Activated CD4-positive, alpha-beta T cell treated with anti-CD3 and anti-CD28 coated beads, Interleukin-2, amount 50 U/mL, for 24 hours (primary cell): Measurements from ENCODE around the gene WBP2NL.
A peak's percentile ranks its signal among the peaks of the same experiment; 100 is the strongest.
"Not testable (repeated sequence)": the region's sequence is repeated elsewhere in the genome, so short reads cannot be mapped to it uniquely, and the experiment has no call there.

ENCODE experiments used
- DNase-seq, 2 donors: peaks; one replicate each; pipeline ENCODE4 v3.0.0-alpha.2; 2020; ENCODE audit warnings: low read depth in 1 of 2, low spot score in 1 of 2

Gene WBP2NL

DNA sequence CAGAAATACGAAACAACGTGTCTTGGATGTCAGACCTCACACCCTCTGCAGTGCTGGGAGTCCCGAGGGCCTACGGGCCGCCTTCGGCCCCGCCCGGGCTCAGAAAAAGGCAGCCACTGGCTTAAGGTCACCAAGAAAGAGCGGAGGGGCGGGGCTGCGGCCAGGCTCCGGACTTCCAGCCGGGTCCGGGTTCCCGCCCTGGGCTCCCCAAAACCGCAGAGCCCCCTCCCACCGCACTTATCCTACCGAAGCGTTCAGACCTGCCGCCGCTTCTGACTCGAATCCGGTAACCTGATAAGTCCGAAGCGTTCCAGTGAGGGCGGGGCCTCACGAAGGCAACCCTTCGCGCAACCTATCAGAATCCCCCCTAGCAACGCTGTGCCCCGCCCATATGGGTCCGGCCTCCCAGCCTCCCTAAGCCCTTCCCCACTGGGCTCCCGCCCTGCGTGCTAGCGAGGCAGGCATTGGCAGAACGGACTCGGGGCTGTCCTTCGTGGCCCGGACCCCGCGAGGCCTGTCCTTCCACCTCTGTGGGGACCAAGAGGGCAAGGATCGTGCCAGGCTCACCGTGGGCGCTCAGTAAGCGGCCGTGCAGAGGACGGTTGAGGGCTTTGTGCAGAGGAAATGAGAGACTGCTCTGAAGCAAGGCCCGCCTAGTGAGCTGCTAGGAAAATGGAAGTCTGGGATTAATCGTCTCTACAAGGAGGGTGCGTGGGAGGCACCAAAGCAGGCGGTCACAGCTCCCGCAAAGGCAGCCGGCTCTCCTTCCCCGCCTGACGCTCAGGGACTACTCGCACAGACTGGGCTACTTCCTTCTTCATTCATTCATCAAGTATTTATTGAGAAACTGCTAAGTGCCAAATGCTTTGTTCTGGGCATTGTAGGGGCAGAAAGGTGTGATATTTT lies 72.2 kb downstream of the WBP2NL start, which contains the start of gene NAGA:
Gene NAGA, minus strand, starts transcription at position 296 of the 906 bp plus-strand sequence. CDS start 515 bp downstream, outside the sequence.
- peak; percentile 80 to 90 for DNase-seq

DNA sequence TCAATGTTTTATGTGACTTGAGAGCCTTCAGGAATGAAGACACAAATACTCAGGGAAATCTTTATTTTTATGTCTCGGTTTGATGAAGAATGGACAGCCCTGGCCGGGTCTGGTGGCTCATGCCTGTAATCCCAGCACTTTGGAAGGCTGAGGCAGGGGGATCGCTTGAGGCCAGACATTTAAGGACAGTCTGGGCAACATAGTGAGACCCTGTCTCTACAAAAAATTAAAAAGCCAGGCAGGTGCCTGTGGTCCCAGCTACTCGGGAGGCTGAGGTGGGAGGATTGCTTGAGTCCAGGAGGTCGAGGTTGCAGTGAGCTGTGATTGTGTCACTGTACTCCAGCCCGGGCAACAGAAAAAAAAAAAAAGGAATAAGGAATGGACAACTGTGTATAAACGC lies 72.9 kb downstream of the WBP2NL start:
- not testable (repeated sequence) for DNase-seq

DNA sequence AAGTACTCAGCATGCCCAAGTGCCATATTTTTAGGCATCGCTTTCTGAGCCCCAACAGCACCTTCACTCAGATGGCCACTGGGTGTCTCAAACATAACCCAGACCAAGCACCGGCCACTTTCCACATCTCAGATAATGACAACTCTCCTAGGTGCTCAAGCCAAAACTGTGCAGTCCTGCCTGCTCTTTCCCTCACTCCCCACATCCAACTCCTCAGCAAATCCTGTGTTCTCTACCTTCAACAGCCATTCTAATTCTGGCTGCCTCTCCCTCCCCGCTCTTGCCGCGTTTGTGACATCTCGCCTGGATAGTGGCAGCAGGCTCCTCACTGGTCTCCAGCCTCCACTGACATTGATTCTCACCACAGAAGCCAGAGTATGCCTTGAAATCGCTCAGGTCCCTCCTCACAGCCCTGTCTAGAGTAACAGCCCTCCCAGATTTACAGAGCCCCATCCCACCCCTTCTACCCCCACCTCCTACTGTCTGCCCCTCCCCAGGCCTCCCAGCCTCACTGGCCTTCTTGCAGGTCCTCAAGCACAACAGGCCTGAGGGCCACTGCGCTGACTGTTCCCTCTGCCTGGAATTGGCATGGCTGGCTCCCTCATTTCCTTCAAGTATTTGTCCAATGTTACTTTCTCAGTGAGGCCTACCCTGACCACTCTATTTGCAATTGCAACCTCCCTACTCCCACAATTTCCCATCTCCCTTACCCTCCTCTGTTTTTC lies 74.2 kb downstream of the WBP2NL start:
- no peak for DNase-seq

DNA sequence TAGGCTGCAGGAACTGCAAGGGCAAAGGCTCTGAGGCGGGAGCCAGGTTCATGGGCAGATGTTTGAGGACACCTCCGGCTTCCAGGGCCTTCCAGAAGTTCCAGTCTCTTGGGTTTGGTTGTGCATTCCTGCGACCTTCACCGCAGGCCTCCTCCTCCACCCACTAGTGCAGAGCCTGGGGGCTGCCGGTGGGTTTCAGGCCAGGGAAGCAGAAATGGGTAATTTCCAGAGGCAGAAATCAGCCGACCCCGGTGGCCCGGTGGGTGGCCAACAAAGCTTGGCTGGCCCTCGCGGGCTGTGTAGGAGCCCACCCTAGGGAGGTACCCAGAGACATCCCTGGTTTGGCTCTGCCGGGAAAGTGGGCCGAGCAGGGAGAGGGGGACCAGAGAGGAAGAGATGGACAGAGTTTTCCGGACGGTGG lies 75.0 kb downstream of the WBP2NL start:
- no peak for DNase-seq

DNA sequence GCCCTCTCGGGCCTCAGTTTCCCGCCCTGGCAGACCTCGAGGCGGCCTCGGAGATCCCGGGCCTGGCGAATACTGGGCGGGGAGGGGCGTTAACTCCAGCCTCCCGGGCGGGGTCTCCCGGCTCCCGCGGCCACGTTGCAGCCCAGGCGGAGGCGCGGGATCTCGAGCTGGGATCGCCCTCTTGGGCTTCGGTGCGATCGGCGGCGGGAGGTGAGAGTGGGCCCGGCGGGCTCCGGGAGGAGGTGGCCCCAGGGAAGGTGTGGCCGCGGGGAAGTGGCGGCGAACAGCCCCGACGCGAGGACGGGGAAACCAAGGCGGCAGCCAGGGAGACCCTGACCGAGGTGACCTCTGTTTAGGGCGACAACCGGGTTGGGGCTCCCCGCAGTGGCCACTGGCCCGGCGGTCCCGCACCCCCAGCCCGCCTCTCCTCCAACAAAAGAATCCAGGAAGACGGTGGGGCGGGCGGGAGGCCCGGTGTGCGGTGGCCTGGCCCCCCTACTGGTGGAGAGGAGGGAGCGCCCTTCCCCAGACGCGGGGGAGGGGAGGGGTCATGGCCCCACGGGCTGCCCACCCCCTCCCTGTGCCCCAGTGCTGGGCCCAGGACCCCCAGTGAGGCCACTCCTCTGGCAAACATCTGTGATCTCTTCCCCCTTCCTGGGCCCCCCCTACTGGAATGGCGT lies 75.7 kb downstream of the WBP2NL start, which contains the start of gene PHETA2:
Gene PHETA2, plus strand, starts transcription at position 117 of the 680 bp plus-strand sequence. CDS start 3,046 bp downstream, outside the sequence.
- DNase-seq: peak in 1 of 2 donors; percentile 28

DNA sequence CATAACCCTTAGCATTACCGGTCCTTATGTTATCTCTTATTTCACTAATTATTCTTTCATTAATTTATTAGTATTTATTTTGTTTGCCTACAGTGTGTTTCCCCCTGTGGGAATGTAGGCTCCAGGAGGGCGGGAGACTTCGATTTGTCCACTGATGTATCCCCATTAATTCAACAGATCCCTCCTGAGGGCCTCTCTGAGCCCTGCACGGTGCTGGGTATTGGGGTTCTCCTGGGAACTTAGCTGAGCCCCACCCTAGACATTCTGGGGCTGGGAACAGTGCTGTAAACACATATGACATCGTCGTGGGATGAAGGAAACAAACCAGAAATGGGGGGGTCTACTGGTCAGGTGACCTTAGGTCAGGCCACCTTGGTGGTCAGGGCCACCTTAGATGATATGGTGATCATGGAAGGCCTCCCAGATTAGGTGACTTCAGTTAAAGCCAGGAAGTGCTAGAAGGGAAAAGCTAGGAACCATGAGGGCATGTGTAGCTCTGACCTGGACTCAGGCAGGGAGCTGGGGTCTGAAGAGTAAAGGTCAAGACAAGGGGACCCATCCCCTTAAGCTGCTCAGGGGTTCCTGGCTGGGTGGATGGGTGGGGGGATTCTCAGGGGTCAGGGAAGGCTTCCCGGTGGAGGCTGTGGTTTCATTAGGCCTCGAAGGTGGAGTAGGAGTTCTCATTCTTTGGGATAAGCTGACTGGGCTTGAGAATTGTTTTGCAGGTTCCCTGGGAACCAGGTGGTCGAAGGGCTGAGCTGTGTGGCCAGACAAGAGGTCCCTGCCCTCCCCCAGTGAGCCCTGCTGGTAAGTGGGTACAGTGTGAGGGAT lies 76.5 kb downstream of the WBP2NL start:
- DNase-seq: no peak

DNA sequence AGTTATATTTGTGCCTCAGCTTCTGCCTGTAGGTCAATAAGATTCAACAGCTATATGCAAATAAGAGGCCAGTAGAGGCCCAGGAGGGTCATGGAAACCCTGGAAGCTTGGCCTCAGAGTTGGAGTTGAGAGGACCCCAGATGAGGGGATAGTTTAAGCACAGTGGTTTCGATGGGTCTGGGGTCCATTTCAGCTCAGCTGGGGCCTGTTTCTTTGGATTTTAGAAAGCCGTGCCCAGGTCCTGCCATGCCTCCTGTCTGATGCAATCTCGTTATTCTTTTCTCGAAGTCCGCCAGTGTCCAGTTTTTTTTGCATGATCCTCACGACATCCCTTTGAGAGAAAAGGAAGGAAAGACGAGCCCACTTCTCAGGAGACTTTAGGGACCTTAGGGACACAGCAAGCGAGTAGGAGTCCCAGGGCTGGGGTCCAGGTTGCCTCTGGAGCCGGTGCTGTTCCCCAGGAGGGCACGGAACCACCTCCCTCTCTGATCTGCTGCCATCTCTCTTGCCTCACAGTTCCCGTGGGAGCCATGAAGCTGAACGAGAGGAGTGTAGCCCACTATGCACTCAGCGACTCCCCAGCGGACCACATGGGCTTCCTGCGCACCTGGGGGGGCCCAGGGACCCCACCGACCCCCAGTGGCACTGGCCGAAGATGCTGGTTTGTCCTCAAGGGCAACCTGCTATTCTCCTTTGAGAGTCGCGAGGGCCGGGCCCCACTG lies 78.3 kb downstream of the WBP2NL start:
- no peak for DNase-seq

DNA sequence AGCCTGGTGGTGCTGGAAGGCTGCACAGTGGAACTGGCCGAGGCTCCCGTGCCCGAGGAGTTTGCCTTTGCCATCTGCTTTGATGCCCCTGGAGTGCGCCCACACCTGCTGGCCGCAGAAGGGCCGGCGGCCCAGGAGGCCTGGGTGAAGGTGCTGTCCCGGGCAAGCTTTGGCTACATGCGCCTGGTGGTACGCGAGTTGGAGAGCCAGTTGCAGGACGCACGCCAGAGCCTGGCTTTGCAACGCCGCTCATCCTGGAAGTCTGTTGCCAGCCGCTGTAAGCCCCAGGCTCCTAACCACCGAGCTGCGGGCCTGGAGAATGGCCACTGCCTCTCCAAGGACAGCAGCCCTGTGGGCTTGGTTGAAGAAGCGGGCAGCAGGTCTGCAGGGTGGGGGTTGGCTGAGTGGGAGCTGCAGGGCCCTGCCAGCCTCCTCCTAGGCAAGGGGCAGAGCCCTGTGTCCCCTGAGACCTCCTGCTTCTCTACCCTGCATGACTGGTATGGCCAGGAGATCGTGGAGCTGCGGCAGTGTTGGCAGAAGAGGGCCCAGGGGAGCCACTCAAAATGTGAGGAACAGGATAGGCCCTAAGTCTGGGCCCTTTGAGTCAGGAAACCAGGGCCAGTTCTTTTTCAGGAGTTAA lies 79.0 kb downstream of the WBP2NL start:
- DNase-seq: no peak
